ENCODE measurements around the gene ARL17B.
"Not testable (repeated sequence)": the region's sequence is repeated elsewhere in the genome, so short reads cannot be mapped to it uniquely, and the experiment has no call there.

DNA sequence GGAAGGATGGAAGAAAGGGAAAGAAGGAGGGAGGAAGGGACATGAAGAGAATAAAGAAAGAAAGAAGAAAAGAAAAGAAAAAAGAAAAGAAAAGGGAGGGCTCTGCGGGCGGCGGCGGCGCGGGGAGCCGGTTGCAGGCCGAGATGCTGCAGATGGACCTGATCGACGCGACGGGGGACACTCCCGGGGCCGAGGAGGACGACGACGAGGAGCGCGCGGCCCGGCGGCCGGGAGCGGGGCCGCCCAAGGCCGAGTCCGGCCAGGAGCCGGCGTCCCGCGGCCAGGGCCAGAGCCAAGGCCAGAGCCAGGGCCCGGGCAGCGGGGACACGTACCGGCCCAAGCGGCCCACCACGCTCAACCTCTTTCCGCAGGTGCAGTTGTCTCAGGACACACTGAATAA, 118.1 kb downstream of the ARL17B start:
- TF ChIP-seq POLR2A (IDR thresholded peaks at IDR 0.05) = not testable (repeated sequence)
- TF ChIP-seq, protein P1, sequence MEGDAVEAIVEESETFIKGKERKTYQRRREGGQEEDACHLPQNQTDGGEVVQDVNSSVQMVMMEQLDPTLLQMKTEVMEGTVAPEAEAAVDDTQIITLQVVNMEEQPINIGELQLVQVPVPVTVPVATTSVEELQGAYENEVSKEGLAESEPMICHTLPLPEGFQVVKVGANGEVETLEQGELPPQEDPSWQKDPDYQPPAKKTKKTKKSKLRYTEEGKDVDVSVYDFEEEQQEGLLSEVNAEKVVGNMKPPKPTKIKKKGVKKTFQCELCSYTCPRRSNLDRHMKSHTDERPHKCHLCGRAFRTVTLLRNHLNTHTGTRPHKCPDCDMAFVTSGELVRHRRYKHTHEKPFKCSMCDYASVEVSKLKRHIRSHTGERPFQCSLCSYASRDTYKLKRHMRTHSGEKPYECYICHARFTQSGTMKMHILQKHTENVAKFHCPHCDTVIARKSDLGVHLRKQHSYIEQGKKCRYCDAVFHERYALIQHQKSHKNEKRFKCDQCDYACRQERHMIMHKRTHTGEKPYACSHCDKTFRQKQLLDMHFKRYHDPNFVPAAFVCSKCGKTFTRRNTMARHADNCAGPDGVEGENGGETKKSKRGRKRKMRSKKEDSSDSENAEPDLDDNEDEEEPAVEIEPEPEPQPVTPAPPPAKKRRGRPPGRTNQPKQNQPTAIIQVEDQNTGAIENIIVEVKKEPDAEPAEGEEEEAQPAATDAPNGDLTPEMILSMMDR (IDR thresholded peaks at IDR 0.05) = not testable (repeated sequence)

All from upper lobe of left lung (tissue), 4 donors.